ENCODE data around the gene OPRL1.

DNA sequence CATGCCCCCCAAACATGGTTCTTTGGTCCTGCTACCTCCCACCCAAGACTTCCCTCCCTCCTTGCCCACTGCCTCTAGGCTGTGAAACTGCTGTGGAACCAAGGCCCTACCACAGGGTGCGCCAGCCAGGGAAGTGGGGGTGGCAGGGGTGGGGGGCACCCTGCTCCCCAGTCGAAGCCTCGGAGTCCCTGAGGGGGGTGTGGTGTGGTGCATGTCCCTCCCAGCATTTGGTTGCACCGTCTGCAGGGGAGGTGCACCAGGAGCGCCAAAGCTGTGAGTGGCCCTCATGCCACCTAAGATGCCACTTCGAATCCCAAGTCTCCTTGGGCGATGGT is 2.4 kb upstream of the OPRL1 start:
- TF ChIP-seq CTCF (conservative IDR thresholded peaks at IDR 0.05): no peak
- no peak for TF ChIP-seq EZH2 (IDR thresholded peaks at IDR 0.05; ENCODE audit: low read depth)

Measured in PC-9 (cell line).